DOHH2 (cell line): ENCODE results near the gene CLCN2.

Source experiments
- CTCF ChIP-seq: fragments of 200-600 bp; sonication (generic); IDR thresholded peaks from one replicate; pipeline ENCODE4 v1.5.1; 2014; ENCODE audit warnings: antibody characterized with exemption, mild to moderate bottlenecking, low read depth, low read length; ENCODE audit not compliant: poor library complexity, severe bottlenecking
- EZH2phosphoT487 ChIP-seq: fragments of 200-600 bp; sonication (generic); IDR thresholded peaks from 2 replicates; pipeline ENCODE4 v1.6.1; 2017; ENCODE audit warnings: borderline replicate concordance, mild to moderate bottlenecking, antibody characterized with exemption, low read length, moderate library complexity, mixed read lengths

- TF ChIP-seq CTCF (no peak), EZH2phosphoT487 (no peak)
Observed at GRCh38 chr3:184377374-184377773, 16.0 kb upstream of the CLCN2 start.
